Measurements from ENCODE around the gene RP2.

RP2 gene

DNA sequence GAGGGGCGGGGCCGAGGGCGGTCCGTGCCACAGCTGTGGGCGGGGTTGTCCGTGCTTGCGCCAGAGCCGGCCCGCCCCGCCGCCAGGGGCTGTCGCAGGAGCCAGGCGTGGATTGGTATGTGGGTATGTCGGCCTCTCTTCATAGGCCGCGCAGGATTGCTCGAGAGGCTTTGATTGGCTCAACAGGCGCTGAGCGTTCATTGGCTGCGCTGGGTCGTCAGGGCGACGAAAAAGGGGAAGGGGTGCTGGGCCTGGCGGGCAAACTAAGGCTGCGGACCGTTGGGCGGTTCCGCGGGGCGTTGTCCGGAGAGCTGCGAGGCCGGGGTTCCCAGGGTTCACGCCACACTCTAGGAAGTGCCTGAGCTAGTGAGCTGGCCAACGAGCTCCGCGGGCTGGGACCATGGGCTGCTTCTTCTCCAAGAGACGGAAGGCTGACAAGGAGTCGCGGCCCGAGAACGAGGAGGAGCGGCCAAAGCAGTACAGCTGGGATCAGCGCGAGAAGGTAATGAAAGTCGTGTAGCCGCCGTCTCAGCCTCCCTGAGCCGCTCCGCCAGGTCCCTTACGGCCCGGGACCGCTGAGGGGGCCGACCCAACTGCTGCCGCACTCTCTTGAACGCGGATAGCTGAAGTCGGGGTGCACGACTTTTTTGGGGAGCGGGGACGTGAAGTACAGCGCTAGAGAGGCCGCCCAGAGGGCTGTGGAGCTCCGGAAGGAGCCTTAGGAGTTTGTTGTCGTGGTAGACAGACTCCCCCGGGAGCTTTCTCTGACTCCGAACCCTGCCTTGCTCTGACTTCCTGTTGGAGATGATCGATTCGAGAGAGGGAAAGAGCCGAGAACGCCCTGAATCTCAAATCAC is at the start of gene RP2:
RP2 (plus strand) TSS at position 343 of the 857 bp plus-strand sequence; CDS start at position 401, 58 bp downstream.
- DNase-seq: peak; percentile 86

DNA sequence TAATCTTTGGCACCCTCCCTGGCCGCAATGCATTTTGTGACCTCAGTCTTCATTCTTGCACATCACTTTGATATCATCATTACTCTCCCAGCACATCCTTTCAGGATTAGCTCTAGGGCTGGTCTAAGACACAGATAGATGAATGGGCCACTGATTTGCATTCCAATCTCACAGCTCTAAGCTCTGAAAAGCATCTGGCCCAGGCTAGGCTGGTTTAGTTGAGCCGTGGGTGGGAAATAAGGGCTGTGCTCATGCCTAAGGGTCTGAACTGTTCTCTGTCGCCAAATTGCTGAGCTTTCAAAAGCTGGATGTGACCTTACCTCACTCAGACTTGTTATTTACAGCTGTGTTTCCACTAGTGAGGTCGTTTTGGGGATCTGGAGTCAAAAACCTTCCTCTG is 47.9 kb upstream of the RP2 start:
- DNase-seq: no peak

DNA sequence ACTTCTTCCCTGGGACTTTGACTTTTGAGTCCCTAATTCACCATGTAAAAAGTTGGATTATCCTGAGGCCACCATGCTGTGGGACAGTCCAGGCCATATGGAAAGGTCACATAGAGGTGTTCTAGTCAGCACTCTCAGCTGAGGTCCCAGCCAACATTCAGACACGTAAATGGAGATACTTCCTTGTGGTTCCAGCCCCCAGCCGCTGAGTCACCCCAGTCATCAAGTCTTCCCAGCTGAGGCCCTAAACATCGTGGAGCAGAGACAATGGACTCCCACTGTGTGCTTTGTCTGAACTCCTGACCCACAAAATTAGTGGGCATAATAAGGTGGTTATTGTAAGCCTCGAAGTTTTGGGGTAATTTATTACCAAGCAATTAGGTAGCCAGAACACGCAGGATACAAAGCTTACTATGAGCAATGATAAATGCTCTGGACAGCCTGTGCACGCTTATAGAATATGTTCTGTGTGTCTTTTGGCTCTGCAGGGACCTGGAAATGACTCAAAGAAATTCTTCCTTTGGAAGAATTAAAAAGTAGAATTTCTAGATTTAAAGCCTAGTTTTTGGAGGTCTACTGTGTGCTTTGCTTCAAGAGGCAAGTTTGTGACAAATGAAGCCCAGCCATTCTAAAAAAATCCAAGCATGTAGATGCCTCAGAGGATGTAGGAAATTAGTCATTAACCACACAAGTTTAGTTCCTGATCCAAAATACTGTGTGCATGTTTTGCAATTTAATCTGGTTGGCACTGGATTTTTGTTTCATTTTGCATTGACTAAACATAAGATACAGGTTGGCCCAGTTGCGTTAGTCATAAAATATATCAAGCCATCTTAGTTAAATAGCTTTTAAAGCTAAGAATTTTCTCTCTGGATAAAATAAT is 44.7 kb upstream of the RP2 start:
- peak; percentile 21 to 30 for DNase-seq

DNA sequence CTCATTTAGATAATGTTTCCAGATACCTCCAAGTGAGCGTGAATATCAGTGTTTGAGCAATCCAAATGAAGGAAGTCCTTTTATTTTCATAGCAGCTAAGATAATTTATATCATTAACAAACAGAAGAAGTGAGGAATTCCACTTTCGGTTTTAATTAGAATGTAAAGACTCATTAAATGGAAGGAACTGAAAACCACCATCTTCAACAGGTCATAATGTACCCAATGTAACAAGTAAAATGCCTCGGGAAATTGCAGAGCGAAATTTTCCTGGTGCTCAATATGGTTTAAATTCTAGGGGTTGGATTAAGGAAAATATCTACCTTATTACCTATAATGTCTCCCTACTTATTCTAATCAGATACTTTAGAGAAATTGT is 44.0 kb upstream of the RP2 start:
- no peak for DNase-seq

DNA sequence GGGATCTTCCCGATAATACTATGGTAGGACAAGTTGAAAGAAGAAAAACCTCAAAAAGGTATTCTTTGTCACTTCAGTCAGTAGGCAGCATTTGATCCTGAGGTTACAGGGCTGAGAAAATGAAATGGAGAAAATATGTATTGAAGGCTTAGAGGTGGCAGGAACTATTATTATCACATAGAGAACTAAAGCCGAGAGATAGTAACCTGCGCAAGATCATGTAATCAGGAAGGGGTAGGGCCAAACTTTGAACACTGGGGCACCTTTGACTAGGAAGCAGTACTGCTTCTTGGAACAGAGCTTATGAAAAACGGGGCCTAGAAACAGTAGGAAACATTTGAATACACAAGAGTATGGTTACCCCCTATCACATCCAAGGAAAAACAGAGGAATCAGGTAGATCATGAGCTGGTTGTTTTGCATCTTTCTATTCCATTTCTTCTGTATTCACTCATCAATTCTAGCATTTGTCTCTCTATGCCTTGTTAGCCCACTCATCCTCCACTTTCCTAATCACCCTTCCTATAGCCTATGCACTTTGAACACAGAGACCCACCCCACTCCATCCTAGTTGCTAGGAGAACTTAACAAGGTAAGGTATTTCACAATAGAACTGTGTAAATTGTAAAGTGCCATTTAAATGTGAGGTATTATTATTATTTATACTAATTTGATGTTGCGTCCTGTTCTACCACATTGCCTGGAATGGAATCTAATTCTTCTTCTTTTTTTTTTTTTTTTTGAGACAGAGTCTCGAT is 43.3 kb upstream of the RP2 start:
- DNase-seq: no peak

DNA sequence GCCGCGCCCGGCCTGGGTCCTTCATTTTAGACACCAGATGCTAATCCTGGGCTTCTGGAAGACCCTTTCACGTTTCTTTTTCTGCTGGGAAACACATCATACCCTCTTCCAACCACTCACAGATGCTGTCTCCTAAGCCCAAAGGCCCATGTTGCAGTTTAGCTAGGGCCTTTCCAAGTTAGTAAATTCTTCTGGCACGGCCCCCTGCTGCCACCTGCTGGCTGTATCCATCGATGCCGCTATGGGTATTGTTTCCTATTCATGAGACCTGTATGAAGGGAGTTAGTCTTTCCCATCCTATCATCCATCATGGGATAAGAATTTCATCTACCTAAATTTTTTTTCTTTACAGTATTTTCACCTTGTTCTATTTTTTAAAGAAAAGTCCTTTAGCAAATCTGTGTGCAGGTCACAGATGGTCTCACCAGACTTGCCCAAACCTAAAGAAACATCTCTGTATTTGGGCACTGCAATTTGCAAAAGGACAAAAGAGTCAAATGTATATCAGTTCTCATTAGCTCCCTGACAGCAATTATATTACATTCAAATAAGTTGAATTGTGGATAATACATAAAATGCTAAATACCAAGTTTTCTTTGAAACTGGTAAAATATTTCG is 40.2 kb upstream of the RP2 start:
- DNase-seq: peak; percentile 79 to 82

DNA sequence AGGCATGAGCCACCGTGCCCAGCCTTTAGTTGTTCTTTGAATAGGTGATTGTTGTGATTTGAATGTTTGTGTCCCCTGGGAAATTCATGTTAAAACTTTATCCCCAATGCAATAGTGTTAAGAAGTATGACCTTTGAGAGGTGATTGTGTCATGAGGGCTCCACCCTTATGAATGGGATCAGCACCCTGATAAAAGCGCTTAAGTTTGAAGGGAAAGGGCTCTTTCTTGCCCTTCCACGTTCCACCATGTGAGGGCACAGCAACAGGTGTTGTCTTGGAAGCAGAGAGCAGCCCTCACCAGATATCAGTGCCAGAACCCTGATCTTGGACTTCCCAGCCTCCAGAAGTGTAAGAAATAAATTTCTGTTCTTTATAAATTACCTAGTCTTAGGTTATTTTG is 33.7 kb upstream of the RP2 start:
- no peak for DNase-seq

DNA sequence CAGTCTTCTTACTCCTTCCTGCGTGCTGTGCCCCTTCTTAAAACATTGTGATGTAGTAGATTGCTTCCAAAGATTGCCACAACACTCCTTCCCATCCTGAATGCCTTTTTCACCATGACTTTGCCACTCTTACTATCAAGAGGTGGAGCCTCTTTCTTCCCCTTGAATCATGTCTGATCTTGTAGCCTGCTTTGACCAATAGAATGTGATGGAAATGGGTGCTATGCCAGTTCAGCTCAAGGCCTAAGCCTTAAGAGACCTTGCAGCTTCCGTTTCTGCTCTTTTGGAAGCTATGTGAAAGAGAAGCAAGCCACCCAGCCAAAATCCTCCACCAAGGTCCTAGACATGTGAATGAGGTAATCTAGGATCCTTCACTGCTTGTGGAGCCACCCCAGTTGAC is 31.6 kb upstream of the RP2 start:
- DNase-seq: no peak

DNA sequence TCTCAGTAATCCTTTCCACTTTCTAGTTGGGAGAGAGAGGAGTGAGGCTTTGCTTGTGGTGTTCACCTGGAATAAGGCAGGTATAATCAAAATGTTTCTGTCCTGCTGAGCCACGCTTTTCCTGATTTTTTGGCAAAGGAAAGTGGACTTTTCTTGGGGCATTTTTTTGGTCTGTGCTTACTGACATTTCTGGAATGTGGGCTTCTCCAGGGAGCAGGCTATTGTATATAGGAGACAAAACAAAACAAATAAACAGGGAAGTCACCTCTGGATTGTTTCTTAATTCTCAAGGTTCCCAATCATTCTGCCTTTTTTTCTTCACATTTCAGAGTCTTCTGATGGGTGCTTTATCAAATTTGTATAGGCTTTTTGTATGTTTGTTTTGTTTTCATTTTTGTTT is 25.7 kb upstream of the RP2 start:
- no peak for DNase-seq

DNA sequence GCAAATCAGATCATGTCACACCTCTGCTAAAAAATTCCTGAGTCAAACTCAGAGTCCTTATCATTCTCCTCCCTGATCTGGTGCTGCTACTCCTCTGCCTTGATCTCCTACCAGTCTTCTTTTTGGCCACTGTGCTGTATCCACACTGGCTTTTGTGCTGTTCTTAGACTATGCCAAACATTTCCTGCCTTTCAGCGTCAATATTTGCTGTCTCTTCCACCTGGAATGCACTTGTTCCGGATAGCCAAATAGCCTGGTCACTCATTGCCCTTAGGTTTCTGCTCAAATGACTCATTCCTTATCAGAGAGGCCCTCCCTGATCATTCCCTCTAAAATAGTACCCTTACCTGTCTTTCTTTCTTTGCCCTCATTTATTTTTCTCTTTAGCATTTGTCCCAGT is 24.4 kb upstream of the RP2 start:
- DNase-seq: no peak

DNA sequence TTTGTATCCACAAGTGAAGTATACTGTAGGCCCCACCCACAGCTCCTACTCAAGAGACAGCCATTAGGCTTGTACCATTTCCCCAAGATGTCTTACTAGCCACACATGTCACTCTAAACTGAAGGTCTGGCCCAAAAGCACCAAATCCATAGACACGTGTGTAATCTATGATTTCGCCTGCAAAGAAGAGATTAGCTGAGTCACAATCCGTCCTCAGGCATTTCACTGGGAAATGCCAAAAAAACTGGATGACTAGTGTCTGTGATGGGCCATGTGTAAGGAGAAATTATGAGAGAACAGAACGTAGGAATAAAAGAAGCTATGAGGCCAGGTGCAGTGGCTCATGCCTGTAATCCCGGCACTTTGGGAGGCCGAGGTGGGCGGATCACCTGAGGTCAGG is 21.9 kb upstream of the RP2 start:
- DNase-seq: no peak

DNA sequence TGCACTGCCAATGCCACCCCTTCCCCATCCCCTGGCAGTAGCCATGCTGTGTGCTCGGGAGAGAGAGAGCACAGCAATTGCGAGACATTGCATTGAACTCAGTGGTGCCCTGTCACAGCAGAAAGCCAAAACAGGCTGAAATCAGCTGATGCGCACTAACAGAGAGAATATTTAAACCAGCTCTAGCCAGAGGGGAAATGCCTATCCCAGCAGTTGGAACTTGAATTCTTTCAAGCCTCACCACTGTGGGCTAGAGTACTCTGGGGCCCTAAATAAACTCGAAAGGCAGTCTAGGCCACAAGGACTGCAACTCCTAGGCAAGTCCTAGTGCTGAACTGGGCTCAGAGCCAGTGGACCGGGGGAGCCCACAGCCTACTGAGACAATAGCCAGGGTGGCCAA is 17.7 kb upstream of the RP2 start:
- DNase-seq: no peak

DNA sequence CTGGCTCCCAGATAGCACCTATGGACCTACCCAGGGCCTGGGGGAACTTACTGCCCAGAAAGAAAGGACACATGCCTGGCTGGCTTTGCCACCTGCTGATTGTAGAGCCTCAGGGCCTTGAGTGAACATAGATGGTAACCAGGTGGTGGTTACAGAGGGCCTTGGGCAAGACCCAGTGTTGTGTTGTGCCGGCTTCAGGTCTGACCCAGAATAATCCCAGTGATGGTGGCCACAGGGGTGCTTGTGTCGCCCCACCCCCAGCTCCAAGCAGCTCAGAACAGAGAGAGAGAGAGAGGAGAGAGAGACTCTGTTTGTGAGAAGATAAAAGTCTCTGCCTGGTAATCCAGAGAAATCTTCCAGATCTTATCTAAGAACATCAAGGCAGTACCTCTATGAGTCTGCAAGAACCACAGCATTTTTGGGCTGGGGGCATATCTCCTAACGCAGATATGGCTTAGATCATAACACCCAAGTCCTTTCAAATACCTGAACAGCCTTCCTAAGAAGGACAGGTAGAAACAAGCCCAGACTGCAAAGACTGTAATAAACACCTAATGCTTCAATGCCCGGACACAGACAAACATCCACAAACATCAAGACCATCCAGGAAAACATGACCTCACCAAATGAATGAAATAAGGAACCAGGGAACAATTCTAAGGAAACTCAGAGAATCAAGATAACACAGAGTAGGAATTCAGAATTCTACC is 16.3 kb upstream of the RP2 start:
- DNase-seq: no peak

DNA sequence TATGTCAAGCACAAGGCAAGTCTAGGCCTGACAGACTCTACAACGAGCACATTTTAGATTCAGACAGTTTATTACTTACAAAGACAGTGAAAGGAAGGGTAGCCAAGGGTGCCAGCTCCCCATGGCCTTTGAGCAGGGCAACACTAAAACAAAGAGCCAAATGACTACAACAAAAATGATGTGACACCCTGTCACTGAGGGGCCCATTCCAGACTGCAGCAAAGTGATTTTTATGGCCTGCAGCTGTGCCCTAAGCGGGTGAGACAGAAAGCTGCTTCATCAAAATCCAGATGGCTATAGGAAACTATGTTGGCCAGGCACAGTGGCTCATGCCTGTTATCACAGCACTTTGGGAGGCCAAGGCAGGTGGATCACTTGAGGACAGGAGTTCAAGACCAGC is 13.4 kb upstream of the RP2 start:
- no peak for DNase-seq

DNA sequence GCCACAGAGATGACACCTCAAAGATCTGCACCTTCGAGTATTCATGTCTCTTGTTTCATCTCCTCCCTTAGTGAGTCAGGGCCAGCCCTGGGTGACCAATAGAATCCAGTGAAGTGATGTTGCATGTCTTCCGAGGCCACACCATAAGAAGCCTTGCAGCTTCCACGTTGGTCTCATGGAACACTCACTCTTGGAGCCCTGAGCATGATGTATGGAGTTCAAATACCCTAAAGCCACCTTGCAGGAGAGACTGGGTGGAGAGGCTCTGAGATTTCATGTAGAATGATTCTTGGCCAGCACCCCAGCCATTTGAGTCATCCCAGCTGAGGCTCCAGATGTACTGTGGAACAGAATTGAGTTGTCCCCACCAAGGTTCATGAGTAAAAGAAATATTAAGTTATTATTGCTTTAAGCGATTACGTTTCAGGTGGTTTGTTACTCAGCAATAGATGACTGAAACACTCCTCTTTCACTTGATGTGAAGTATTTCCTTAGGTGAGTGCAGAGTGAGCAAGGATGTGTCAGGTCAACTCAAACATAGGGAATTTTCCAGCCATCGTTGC is 5.0 kb upstream of the RP2 start:
- DNase-seq: peak; percentile 1 to 3

DNA sequence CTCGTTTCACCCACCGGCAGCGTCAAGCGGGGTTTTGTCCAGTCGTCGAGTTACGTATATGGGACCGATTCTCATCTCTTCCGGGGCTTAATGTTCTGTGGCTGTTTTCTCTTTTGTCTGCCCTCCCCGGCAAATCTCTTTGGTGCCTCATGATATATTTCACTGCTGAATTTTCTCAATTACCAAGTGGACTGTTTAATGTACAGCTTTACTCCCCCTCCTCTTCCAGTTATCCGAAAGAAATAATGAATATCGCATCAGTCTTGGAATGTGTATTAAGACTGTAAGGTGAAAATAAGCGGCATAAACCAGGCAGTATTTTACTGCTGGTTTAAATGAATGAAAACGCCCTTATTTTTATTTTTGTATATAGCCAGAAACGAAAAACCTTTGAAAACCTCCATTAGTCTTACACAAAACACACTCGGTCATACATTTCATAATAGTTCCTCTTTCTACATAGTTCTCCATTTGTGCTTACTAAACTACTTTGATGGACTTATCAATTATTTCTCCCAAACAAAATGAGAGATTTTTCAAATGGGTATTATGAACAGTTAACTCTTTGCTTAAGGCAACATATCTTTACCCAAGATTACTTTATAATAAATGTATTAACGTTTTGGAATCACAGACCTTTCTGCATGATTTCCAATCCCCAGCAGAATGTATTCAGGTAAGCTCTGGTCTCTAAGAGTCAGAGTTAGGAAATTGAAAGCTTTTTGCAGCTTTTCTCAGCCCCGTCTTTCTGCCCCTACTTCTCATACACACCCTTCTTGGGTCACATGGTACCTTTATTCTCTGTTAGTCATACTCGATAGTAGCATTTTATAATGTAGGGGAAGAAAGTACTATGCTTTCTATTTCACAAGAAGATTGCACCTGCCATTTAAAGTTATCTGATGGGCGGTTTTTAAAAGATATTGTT is 979 bp downstream of the RP2 start:
- no peak for DNase-seq

DNA sequence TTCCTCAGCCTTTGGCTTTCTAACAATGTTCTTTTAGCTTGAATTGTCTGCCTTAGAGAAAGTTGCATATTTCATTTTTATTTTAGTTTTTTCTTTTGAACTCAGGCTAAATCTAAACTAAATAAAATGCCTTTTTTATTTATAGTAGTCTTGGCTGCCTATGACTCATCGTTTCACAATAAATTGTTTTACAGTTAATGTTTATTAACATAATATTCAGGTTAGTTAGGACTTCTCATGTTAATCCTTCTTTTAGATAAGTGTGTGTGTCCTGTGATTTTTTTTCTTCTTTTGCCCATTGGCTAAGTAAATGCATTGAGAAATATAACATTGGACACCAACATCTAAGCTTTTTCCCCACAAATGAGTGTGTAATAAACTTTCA is 1.6 kb downstream of the RP2 start:
- no peak for DNase-seq

DNA sequence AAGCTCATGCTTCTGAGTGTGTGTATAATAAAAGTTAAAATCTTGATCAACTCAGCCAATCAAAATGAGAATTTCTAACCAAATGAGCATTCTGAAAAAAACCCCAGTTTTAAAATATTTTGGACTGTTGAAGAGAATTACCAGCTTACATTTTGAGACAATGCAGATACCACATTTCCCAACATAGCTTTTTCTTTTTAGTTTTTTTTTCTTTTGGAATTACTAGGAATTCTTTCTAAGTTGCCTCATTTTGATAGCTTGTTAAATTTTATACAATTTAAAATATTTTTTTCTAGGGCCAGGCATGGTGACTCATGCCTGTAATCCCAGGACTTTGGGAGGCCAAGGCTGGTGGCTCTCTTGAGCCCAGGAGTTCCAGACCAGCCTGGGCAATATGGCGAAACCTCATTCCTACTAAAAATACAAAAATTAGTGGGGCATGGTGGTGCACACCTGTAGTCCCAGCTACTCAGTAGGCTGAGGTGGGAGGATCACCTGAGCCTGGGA is 2.2 kb downstream of the RP2 start:
- DNase-seq: no peak

DNA sequence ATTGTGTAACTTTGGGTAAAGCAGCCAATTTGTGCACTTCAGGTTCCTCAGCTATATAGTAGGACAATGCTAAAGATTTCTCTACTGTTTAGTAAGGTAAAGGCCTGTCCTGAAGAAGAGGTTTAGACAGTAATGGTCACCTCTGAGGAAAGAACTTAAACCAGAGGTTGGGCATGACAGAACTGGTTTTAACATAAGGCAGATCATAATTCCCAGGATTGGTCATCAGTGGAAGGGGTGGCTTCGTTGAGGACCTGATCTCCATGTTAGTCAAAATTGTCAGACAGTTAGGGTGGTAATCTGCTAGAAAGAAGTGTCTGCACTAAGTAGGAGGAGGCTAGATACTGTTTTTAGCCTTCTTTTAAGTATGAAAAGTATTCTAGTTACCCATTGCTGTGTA is 4.1 kb downstream of the RP2 start:
- no peak for DNase-seq

DNA sequence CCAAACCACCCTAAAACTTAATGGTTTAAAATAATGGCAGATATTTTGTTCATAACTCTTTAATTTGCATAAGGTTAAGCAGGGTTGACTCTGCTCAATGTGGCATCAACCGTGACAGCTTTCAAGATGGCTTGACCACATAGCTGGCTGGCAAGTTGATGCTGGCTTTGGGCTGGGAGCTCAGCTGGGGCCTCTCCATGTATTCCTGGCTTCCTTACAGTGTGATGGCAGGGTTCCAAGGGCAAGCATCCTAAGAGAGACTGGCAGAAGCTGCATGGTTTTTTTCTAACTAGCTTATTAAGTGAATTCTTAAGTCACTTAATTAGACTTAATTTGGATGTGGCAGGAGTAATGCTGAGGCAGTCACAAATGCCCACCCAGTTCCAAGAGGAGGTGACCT is 4.5 kb downstream of the RP2 start:
- no peak for DNase-seq

DNA sequence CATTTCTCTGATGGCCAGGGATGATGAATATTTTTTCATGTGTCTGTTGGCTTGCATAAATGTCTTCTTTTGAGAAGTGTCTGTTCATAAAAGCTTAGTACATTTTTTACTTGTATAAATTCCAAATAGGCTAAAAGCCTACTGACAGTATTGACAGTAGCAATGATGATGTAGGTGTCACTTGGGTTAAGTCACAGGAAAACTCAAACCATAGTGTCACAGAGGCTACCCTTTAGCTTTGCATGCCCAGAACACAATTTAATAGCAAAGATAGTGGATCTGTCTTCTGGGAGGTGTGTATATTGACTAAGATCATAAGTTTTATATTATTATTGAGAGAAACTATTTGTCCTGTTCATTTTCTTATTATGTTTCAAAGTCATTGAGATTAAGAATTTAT is 8.1 kb downstream of the RP2 start:
- no peak for DNase-seq
